DMS 273 treated with DMSO at 0.1 percent for 48 hours (cell line): Measurements from ENCODE around the gene NTRK2.

Source experiments
- DNase-seq: peaks from one replicate; lab custom pipeline; 2025; lab: John Stamatoyannopoulos, UW

NTRK2 gene

DNA sequence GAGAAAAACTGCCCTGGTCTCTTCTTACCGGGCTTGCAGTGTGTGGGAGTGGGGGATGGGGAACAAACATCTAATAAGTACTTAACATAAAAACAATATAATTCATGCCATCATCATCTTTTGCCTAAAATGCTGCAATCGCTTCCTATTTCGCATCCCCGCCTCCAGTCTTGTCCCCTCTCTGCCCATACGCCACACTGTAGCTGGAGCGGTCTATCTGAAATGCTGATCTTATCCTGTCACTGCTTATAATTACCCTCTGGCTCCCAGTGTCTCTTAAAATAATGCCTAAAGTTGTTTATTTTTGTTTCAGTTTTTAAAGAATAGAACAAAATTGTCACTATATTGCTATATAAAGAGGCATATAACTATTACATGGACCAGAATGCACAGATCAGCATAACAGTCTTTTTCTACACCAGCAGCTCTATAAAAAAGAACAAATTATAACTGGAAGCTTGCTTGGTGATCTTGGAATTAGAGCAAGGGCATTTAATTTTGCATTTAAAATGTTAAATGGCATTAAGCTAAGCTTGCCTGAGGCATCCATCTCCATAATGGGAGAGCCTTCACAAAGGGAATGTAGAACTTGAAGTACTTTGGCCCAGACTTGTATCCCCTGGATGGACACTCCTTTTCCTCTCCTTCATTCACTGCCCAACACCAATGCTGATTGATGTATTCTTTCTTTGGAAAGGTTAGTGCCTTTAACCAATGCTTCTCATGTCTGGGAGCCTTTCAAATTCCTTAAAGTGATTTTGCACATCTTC, 12.2 kb downstream of the NTRK2 start:
- no peak for DNase-seq

DNA sequence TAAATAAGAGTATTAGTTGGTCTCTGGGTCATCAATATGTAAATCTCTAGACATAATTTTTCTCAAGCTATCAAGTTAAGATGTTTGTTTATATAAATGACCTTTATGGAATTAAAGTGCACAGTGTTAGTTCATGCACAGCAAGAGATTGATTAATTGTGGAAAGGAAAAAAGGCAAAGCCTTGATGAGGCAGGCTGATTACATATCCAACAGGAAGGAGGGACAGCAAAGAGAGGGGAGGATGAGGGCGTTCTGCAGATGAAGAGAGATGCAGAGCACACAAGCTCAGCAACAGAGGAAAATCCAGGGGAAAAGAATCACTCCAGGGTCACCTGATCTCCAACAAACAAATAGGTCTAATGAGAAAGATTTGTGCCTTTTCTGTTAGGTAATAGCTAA, 16.5 kb downstream of the NTRK2 start:
- DNase-seq: no peak

- DNase-seq: no peak
Measured at GRCh38 chr9:84688956-84689355, 19.4 kb downstream of the NTRK2 start.

DNA sequence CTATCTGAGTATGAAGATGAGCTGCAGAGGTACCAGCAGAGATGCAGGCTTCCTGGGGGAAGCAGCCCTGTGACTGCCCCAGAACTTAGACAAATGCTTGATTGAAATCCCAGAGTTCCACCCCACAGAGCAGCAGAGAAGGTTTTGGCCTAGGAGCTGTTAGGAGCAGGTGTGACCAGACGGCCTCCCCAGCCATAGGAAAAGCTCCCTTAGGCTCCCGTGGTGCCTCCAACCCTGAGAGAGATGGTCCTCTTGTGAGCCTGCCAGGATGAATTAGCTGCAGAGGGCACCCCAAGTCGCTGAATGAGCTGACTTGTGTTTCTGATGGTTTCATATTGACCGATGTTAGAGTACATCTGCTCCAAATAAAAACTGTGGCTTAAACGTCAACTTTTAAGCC, 22.1 kb downstream of the NTRK2 start:
- no peak for DNase-seq

DNA sequence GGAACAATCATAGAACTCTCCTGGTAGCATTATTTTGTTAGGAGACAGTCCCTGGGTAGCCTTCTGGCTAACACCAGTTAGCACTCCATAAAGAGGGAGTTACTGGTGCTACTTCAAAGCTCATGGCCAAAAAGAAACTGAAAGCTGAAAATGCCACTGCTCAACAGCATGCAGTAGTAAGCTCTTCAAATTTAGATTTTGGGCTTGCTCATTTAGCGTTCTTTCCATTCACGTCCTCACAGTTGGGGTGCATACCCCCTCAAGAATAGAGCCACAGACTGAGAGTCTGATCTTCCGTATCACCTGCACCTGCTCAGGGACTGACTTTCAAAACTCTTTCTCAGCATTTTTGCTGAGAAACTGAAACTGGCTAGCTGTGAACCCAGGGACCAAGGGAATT, 24.7 kb downstream of the NTRK2 start:
- no peak for DNase-seq

GRCh38 chr9:84697042-84697441, 27.5 kb downstream of the NTRK2 start:
- no peak for DNase-seq

- DNase-seq: no peak
Measured at GRCh38 chr9:84697509-84698114, 28.1 kb downstream of the NTRK2 start.

DNA sequence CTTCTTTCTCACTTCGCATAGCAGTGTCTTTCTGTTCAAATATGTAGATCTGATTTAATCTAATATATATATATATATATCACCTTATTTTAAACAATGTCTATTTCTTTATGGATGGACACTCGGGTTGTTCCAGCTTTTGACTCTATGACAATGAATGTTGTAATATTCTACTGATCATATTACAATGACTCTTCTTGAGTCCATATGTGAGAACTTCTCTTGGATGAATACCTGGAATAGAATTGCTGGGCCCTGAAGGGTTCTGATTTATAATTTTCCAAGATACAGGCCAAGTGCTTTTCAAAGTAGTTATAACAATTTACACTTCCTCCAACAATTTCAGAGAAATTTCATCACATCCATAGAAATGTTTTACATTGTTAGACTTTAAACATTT, 28.8 kb downstream of the NTRK2 start:
- DNase-seq: no peak

DNA sequence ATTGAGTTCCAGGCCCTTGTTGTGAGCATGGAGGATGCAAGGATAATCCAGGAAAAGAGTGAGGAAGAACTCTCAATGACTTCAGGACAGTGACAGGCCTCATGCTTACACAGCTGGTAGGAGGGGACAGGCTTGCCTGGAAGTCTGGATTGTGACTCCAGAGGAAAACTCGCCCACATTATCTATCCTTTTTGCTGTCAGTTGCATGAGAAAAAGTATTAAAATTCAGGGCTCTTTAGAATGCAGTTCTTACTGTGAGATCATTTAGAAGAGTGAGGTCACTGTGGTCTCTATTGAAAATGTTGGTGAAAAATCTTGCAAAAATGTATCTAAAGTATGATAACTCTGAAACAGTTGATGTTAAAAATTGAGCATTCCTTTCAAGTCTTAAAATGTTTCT, 30.5 kb downstream of the NTRK2 start:
- DNase-seq: no peak

DNA sequence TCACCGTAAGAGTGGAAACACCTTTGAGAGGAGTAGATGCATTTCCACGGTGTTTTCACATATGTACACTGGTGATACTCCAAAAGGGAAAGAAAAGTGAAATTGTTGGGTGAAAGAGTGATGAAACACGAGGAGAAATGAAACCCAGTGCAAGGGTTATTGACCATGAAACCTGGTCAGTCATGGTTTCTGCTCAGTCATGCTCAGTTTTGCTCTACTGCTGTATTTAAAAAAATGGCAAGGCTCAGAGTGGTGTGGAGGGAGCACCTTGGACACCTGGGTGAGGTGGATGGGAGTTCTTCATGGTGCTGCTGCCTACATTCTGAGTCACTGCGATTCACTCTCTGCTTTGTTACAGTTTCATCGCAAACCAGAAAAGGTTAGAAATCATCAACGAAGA, 32.3 kb downstream of the NTRK2 start:
- DNase-seq: no peak

DNA sequence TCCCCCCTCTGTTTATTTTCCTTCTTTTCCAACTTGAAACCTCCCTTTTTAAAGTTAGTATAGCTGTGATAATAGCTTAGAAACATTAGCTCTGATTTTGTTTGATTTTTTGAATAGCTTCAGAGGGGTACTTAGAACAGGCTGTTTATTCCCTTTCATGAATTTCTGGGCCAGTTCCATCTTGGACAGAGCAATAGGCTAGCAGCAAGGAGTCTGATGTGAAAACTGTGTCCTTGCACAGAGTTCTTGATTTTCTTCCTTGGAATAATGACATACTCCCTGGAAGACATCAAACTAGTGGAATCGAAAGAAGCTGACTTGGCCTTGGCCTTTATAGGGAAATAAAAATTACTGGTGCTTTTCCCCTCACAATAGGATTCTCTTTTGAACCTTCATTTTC, 32.9 kb downstream of the NTRK2 start:
- DNase-seq: no peak

GRCh38 chr9:84703793-84704192, 34.3 kb downstream of the NTRK2 start:
- no peak for DNase-seq

- no peak for DNase-seq
Measured at GRCh38 chr9:84705128-84705527, 35.6 kb downstream of the NTRK2 start.

DNA sequence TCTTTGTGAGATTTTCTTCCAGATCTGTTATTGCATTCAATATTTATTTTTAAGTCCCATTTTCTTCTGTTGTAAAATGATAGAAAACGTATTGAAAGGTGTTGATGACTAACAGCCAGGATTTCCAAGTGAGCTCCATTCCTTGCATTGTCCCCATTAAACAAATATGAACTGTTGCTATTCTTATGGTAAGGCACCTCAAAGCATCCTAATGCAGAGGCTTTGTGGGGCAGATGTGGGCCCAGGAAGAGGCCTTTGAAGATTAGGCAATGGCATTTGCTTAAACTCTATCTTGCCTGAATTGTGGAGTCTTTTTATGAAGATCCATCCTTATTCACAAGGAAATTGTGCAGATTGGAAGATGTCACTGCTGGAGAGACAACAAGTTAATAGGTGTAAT, 38.9 kb downstream of the NTRK2 start:
- no peak for DNase-seq

- no peak for DNase-seq
Measured at GRCh38 chr9:84709056-84709455, 39.5 kb downstream of the NTRK2 start.

GRCh38 chr9:84710701-84711397, 41.3 kb downstream of the NTRK2 start:
- no peak for DNase-seq

- DNase-seq: no peak
Measured at GRCh38 chr9:84711398-84711777, 41.9 kb downstream of the NTRK2 start.

DNA sequence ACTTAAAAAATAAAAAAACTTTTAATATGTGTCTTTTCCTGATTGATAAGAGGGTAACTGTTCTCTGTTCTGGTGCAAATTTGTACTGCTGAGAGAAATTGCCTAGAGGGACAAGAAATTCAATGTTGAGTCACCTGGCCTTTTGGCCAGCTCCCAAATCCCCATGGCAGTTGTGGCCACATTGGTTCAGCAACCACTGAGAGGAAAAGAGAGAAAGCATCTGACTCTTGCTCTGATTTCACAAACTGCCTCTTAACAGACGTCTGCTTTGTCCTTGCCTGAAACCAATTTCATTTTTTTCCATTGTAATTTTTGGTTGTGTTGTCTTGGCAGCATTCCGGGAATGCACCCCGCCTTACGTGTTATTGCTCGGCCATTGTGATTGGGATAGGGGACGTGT, 42.4 kb downstream of the NTRK2 start:
- DNase-seq: no peak

GRCh38 chr9:84716217-84716616, 46.7 kb downstream of the NTRK2 start:
- DNase-seq: no peak

- DNase-seq: no peak
Measured at GRCh38 chr9:84718476-84718875, 48.9 kb downstream of the NTRK2 start.

GRCh38 chr9:84722388-84722989, 53.0 kb downstream of the NTRK2 start:
- no peak for DNase-seq

DNA sequence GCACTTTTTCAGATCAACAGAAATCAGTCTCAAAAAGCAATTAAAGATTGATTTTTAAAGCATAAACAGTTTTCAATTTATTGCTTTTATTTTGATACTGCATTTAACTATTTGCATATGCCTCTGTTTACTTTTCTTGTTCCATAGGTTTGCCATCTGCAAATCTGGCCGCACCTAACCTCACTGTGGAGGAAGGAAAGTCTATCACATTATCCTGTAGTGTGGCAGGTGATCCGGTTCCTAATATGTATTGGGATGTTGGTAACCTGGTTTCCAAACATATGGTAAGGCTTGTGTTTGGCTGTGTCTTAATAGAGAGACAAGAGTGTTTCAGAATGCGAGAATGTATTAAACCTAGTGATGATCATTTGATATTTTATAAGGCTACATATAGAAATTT, 53.9 kb downstream of the NTRK2 start:
- no peak for DNase-seq

DNA sequence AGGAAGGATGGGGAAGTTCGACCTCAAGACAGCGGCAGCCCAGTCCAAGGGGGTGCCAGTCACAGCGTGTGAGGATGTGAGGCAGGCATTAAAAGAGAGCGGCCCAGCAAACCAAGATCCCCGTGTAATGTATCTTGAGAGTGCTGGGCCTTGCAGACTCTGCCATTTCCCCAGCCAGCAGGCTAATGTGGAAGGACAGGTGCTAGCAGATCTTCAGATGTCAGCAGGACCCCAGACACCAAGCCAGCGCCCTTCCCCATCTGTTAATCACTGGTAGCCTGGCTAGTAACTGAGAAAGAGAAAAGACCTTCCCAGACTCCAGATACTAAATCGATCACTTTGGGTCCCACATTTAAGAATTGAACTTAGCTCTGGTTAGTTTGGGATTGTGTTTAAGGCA, 62.2 kb downstream of the NTRK2 start:
- DNase-seq: no peak
